ENCODE measurements around the gene TSEN2.
A peak's percentile ranks its signal among the peaks of the same experiment; 100 is the strongest.
"Not testable (repeated sequence)": the region's sequence is repeated elsewhere in the genome, so short reads cannot be mapped to it uniquely, and the experiment has no call there.

The TSEN2 gene

GRCh38 chr3:12472000-12472610 lies 12.2 kb upstream of the TSEN2 start:
- no peak for DNase-seq (ENCODE audit: low read depth, low spot score)

- DNase-seq (ENCODE audit: low read depth, low spot score), result no peak
Observed at GRCh38 chr3:12472796-12473195, 11.5 kb upstream of the TSEN2 start.

GRCh38 chr3:12473511-12473910 lies 10.8 kb upstream of the TSEN2 start:
- no peak for DNase-seq (ENCODE audit: low read depth, low spot score)

- peak; percentile 24 for DNase-seq (ENCODE audit: low read depth, low spot score)
Observed at GRCh38 chr3:12476238-12476897, 7.9 kb upstream of the TSEN2 start.

- no peak for DNase-seq (ENCODE audit: low read depth, low spot score)
Observed at GRCh38 chr3:12477256-12477655, 7.0 kb upstream of the TSEN2 start.

GRCh38 chr3:12478326-12478725 lies 6.0 kb upstream of the TSEN2 start:
- no peak for DNase-seq (ENCODE audit: low read depth, low spot score)

- not testable (repeated sequence) for DNase-seq (ENCODE audit: low read depth, low spot score)
Observed at GRCh38 chr3:12479198-12479597, 5.1 kb upstream of the TSEN2 start.

- DNase-seq (ENCODE audit: low read depth, low spot score), result no peak
Observed at GRCh38 chr3:12479919-12480427, 4.3 kb upstream of the TSEN2 start.

- DNase-seq (ENCODE audit: low read depth, low spot score), result no peak
Observed at GRCh38 chr3:12483410-12483809, 870 bp upstream of the TSEN2 start.

GRCh38 chr3:12483872-12484197 lies 445 bp upstream of the TSEN2 start:
- DNase-seq (ENCODE audit: low read depth, low spot score), result no peak

GRCh38 chr3:12484983-12485327 lies 675 bp downstream of the TSEN2 start:
- DNase-seq (ENCODE audit: low read depth, low spot score), result no peak

GRCh38 chr3:12486001-12486400 lies 1.7 kb downstream of the TSEN2 start:
- no peak for DNase-seq (ENCODE audit: low read depth, low spot score)

- DNase-seq (ENCODE audit: low read depth, low spot score), result no peak
Observed at GRCh38 chr3:12486916-12487315, 2.6 kb downstream of the TSEN2 start.

GRCh38 chr3:12487336-12487735 lies 3.1 kb downstream of the TSEN2 start:
- DNase-seq (ENCODE audit: low read depth, low spot score), result no peak

GRCh38 chr3:12487786-12488185 lies 3.5 kb downstream of the TSEN2 start:
- no peak for DNase-seq (ENCODE audit: low read depth, low spot score)

GRCh38 chr3:12489368-12489767 lies 5.1 kb downstream of the TSEN2 start:
- DNase-seq (ENCODE audit: low read depth, low spot score), result no peak

GRCh38 chr3:12489832-12490231 lies 5.6 kb downstream of the TSEN2 start:
- DNase-seq (ENCODE audit: low read depth, low spot score), result no peak

- DNase-seq (ENCODE audit: low read depth, low spot score), result no peak
Observed at GRCh38 chr3:12490547-12490946, 6.3 kb downstream of the TSEN2 start.

- no peak for DNase-seq (ENCODE audit: low read depth, low spot score)
Observed at GRCh38 chr3:12495749-12496452, 11.6 kb downstream of the TSEN2 start.

- no peak for DNase-seq (ENCODE audit: low read depth, low spot score)
Observed at GRCh38 chr3:12496453-12496761, 12.1 kb downstream of the TSEN2 start.

GRCh38 chr3:12499474-12499873 lies 15.2 kb downstream of the TSEN2 start:
- no peak for DNase-seq (ENCODE audit: low read depth, low spot score)

GRCh38 chr3:12501360-12502020 lies 17.2 kb downstream of the TSEN2 start:
- no peak for DNase-seq (ENCODE audit: low read depth, low spot score)
